Measurements from ENCODE around the gene CELF5.

GRCh38 chr19:3196064-3196932 is 28.2 kb upstream of the CELF5 start:
- TF ChIP-seq CTCF (IDR thresholded peaks at IDR 0.05) (no peak), POLR2A (IDR thresholded peaks at IDR 0.05) (no peak)
